ENCODE data around the gene SWT1. TPM values are rescaled to one million over a fixed set of nuclear protein-coding genes. Genes with fewer than 3 reads are reported as not detected.
A peak's percentile ranks its signal among the peaks of the same experiment; 100 is the strongest.

SWT1 gene
- total RNA-seq, 4 donors from 2014 or later: 8.2 to 16.0 (median 11.7) TPM

DNA sequence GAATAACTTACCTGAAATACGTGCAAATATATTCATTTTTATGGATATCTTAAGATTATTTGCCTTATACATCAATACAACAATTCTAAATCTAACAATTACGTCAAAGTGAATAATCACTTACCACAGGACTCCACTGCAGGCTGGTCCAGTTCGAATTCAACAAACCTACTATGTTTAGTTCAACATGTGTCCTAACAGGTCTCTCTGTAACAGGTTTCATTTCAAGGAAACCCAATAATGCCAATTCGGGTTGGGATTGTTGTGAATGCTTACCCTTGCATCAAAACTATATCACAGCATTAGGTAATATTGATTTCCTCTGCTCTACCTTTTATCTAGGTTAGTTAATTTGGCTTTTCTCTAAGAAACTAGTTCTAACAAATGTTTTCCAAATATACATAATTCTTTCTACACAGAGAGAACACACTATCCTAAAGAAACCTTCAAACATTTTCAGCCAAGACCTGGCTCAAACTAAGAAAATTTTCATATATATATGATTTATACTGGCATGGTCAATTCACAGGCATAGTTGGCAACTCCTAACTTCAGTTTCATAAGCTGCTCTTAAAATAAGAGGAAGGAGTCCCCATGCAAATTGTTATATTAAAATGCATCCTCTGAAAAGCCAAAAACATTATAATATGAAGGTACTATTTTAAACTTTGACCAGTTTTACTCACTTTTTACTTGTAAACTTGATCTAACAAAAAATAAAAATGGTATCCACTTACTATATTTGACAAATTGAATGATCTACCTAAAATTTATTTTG, 155.6 kb downstream of the SWT1 start:
- peaks cover 0 to 73% (median 18%) of the 10 kb centered on the region in 4 donors for H3K4me1 ChIP-seq
- WGBS, 2 donors: 85 to 92% methylated on average over 4 of the region's 4 CpGs
- TF ChIP-seq EP300 (IDR thresholded peaks at IDR 0.05): no peak
- TF ChIP-seq, protein P1, sequence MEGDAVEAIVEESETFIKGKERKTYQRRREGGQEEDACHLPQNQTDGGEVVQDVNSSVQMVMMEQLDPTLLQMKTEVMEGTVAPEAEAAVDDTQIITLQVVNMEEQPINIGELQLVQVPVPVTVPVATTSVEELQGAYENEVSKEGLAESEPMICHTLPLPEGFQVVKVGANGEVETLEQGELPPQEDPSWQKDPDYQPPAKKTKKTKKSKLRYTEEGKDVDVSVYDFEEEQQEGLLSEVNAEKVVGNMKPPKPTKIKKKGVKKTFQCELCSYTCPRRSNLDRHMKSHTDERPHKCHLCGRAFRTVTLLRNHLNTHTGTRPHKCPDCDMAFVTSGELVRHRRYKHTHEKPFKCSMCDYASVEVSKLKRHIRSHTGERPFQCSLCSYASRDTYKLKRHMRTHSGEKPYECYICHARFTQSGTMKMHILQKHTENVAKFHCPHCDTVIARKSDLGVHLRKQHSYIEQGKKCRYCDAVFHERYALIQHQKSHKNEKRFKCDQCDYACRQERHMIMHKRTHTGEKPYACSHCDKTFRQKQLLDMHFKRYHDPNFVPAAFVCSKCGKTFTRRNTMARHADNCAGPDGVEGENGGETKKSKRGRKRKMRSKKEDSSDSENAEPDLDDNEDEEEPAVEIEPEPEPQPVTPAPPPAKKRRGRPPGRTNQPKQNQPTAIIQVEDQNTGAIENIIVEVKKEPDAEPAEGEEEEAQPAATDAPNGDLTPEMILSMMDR (IDR thresholded peaks at IDR 0.05): no peak
- no peak for TF ChIP-seq POLR2A (IDR thresholded peaks at IDR 0.05)
- H3K36me3 ChIP-seq: peaks cover 0 to 32% (median 14%) of the 10 kb centered on the region in 3 donors
- no peaks in the 10 kb centered on the region for H3K9me3 ChIP-seq
- DNase-seq (ENCODE audit: low spot score in 2 of 2): no peak
- H3K27me3 ChIP-seq: no peaks in the 10 kb centered on the region
- H3K27ac ChIP-seq: no peak overlapping the region
- H3K4me3 ChIP-seq: no peak overlapping the region

GRCh38 chr1:185314411-185314810, 157.4 kb downstream of the SWT1 start:
- no peak for TF ChIP-seq POLR2A (IDR thresholded peaks at IDR 0.05)
- no peak for TF ChIP-seq EP300 (IDR thresholded peaks at IDR 0.05)
- TF ChIP-seq, protein P1 (IDR thresholded peaks at IDR 0.05): no peak
- 51 to 53% methylated on average over 1 of the region's 1 CpG for WGBS, 2 donors
- DNase-seq (ENCODE audit: low spot score in 2 of 2): no peak
- H3K9me3 ChIP-seq: no peaks in the 10 kb centered on the region
- H3K4me1 ChIP-seq: peaks cover 0 to 78% (median 22%) of the 10 kb centered on the region in 4 donors
- H3K4me3 ChIP-seq: peak overlapping the region in 1 of 4 donors; percentile 87
- no peaks in the 10 kb centered on the region for H3K27me3 ChIP-seq
- peaks cover 0 to 14% (median 0%) of the 10 kb centered on the region in 3 donors for H3K36me3 ChIP-seq
- H3K27ac ChIP-seq: peak overlapping the region in 2 of 4 donors; percentile 3 to 99

DNA sequence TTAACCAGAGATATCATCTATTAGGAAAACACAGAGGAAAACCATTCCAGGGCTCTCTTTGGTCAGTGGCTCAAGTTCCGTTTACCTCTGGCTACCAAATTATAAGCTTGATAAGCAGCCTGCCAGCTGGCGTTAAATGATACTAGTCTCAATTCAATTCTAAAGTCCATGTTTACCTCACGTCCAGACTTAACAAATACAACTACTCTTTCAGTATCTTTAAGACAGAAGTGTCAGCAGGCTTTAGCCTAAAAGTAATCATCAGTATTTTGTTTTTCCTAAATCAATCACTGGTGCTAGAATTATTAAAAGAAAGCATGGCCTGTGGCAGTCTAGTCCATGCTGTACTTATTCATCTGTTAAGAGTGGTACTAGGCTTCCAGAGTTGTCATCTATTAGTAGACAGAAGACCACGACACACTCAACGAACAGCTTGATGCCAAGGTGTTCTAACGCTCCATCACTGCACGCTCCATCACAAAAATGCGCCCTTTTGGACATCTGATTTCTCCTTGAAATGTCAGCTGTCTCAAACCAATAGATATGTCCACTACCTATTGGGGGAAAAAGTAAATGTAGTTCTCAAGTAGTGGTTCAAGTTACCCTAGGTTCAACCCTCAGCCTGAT, 158.6 kb downstream of the SWT1 start:
- peaks cover 0 to 66% (median 22%) of the 10 kb centered on the region in 4 donors for H3K4me1 ChIP-seq
- H3K9me3 ChIP-seq: no peaks in the 10 kb centered on the region
- 12 to 15% methylated on average over 8 of the region's 8 CpGs for WGBS, 2 donors
- peak overlapping the region; percentile 84 to 97 (median 90) for H3K4me3 ChIP-seq
- H3K36me3 ChIP-seq: peaks cover 0 to 2% (median 0%) of the 10 kb centered on the region in 3 donors
- no peaks in the 10 kb centered on the region for H3K27me3 ChIP-seq
- DNase-seq (ENCODE audit: low spot score in 2 of 2): no peak
- peak overlapping the region; percentile 96 to 99 (median 98) for H3K27ac ChIP-seq
- TF ChIP-seq POLR2A (IDR thresholded peaks at IDR 0.05) (no peak), EP300 (IDR thresholded peaks at IDR 0.05) (no peak)
- TF ChIP-seq, protein P1 (IDR thresholded peaks at IDR 0.05): no peak

DNA sequence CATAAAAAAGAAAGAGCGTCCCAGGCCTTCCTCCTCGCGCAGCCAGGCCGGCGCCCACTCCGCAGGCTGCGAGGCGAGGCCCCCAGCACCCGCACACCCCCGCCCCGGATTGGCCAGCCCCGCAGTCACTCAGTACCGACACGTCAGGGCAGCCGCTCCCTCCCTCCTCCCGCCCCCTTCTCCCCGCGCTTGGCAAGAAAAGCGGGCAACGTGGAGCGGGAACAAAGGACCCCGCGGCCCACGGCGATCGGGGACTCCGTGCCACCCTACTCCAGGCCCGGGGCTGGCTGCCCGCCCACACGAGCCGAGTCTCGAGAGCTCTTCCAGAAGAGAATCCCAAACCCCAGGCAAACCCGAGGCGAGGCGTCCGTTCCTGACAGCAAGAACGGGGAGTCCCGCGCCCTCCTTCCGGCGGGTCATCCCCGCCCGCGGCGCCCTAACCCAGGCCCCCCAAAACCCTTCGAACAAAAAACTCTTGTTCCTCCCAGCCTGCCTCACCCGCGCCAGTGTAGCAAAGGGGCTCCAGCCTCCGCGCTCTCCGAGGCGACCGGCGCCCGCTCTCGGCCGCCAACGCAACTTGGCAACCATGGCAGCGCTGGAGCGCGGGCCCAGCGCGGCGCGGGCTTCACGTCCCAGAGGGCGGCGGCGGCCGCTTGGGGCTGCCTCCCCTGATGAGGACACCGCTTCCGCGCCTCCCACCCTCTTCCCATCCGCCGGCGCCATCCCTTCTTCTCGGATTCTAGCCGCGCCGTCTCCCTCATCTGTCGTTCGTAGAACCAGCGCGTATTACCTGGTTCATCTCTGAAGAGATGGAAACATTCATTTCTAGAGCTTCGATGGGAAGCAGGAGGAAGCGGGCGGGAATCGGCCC, 159.4 kb downstream of the SWT1 start:
- TF ChIP-seq EP300 (IDR thresholded peaks at IDR 0.05) (peak in 1 of 2 donors; percentile 85), POLR2A (IDR thresholded peaks at IDR 0.05) (peak; percentile 44 to 70)
- TF ChIP-seq, protein P1 (IDR thresholded peaks at IDR 0.05): peak in 1 of 5 experiments; percentile 2
- WGBS, 2 donors: 1% methylated on average over 63 to 84 of the region's 88 CpGs
- H3K4me1 ChIP-seq: peaks cover 0 to 59% (median 22%) of the 10 kb centered on the region in 4 donors

More for the DNA sequence above, 159.4 kb downstream of the SWT1 start:
- DNase-seq (ENCODE audit: low spot score in 2 of 2): peak; percentile 90 to 95
- Histone ChIP-seq H3K4me3 (peak overlapping the region; percentile 84 to 97 (median 90)), H3K36me3 (no peaks in the 10 kb centered on the region), H3K27ac (peak overlapping the region; percentile 96 to 99 (median 98)), H3K27me3 (no peaks in the 10 kb centered on the region), H3K9me3 (no peaks in the 10 kb centered on the region)

Data from tibial nerve (tissue), 4 donors.